IMR-90 (cell line): ENCODE data around the gene GADD45A. TPM values are rescaled to one million over a fixed set of nuclear protein-coding genes. Genes with fewer than 3 reads are reported as not detected.

Experiments
- microRNA-seq, 2 experiments: library from miRNA; stranded (forward) in 1 of 2; unstranded in 1 of 2; fragments of 10-50 nt in 1 of 2; fragments of <30 nt in 1 of 2; gene quantifications in 1 of 2; microRNA quantifications in 1 of 2; one replicate each; pipeline versions ENCODE3 to v1.1.0; 2013 to 2020; ENCODE audit not compliant: insufficient read depth in 1 of 2, insufficient read length in 1 of 2, unreplicated experiment in 1 of 2
- polyA plus RNA-seq, 3 experiments: library from polyadenylated mRNA; depleted of rRNA; stranded (reverse); fragments of >200 nt; gene quantifications; 2 replicates each; pipeline ENCODE4 v1.2.3, GENCODE V29; 2012; ENCODE audit warnings: low replicate concordance in 1 of 3
- small RNA-seq, 5 experiments: library from RNA; depleted of rRNA; stranded (forward); fragments of <200 nt; gene quantifications; one replicate each; pipeline ENCODE3, GENCODE V24; 2012
- total RNA-seq: library from RNA; depleted of rRNA; stranded (reverse); fragments of >200 nt; gene quantifications from 2 replicates; pipeline ENCODE4 v1.2.3, GENCODE V29; 2012; rRNA removed

Gene GADD45A
- total and polyA plus RNA-seq, 2 of the 4 experiments (the other 2 are of a cell fraction) = 10.9 to 114 TPM

Small RNA genes within 50 kb of the gene (microRNA-seq; reads per million reads assigned to microRNA genes)
- gene RN7SL392P (ENCODE audit: insufficient read depth, insufficient read length) = not detected

Small RNA genes within 50 kb of the gene (small RNA-seq; reads per million reads assigned to genes)
- 0 reads per million in 5 experiments for gene RN7SL392P

Other genes starting within 250 kb of the GADD45A start
- gene GNG12, start 148.3 kb downstream of the GADD45A start, total RNA-seq = 132 and 233 TPM in 2 replicates
- gene GNG12, start 148.3 kb downstream of the GADD45A start, polyA plus RNA-seq (2012; rRNA removed) = 74.4 and 92.3 TPM in 2 replicates